ENCODE data around the gene PGP.

The PGP gene

GRCh38 chr16:2167068-2167638 lies 47.5 kb downstream of the PGP start:
- Histone ChIP-seq H4K12ac (ENCODE audit: low read depth, low read length) (no peak overlapping the region), H3K18ac (ENCODE audit: low read length) (no peak overlapping the region), H3K4me2 (ENCODE audit: low read length) (no peak overlapping the region), H3K4ac (ENCODE audit: low read depth, low read length) (no peak overlapping the region), H3K27me3 (ENCODE audit: insufficient read depth, low read length) (no peaks in the 10 kb centered on the region), H3K4me1 (ENCODE audit: control insufficient read depth in 1 of 2, insufficient read depth in 2 of 2, low read length in 2 of 2) (peaks cover 2 to 4% of the 10 kb centered on the region in 2 experiments), H2AK5ac (ENCODE audit: low read length) (no peak overlapping the region), H3K79me2 (ENCODE audit: control insufficient read depth, insufficient read depth, low read length, poor library complexity) (peaks cover 2% of the 10 kb centered on the region), H2BK5ac (ENCODE audit: low read depth, low read length, poor library complexity) (no peak overlapping the region), H3K14ac (ENCODE audit: low read length) (no peak overlapping the region), H3K23ac (ENCODE audit: low read length) (no peak overlapping the region), H2BK120ac (ENCODE audit: insufficient read depth, low read length, poor library complexity) (no peak overlapping the region), H4K91ac (ENCODE audit: low read depth, low read length) (no peak overlapping the region), H3K79me1 (ENCODE audit: low read length) (no peaks in the 10 kb centered on the region), H4K8ac (ENCODE audit: low read depth, low read length) (no peak overlapping the region), H3K4me3 (ENCODE audit: low read depth, low read length) (no peak overlapping the region), H3K9me3 (ENCODE audit: insufficient read depth, low read depth, low read length) (peaks cover 7% of the 10 kb centered on the region), H3K27ac (ENCODE audit: low read depth, low read length) (no peak overlapping the region), H3K36me3 (ENCODE audit: control insufficient read depth in 1 of 2, insufficient read depth in 2 of 2, low read length in 2 of 2) (peaks cover 64 to 72% of the 10 kb centered on the region in 2 experiments), H2BK12ac (ENCODE audit: low read length) (no peak overlapping the region), H2AFZ (ENCODE audit: insufficient read depth, low read length, poor library complexity) (no peak overlapping the region), H3K9ac (ENCODE audit: low read length) (no peak overlapping the region)
- WGBS (ENCODE audit: extremely low coverage, insufficient coverage, insufficient read length), result no CpG with 5 or more reads among the region's 18 CpGs
- DNase-seq, result no peak

- WGBS (ENCODE audit: extremely low coverage, insufficient coverage, insufficient read length), result no CpG with 5 or more reads among the region's 17 CpGs
- Histone ChIP-seq H2BK120ac (ENCODE audit: insufficient read depth, low read length, poor library complexity) (no peak overlapping the region), H3K14ac (ENCODE audit: low read length) (no peak overlapping the region)
Measured at GRCh38 chr16:2166263-2167067, 48.2 kb downstream of the PGP start.

GRCh38 chr16:2165861-2166260 lies 48.8 kb downstream of the PGP start:
- no peak overlapping the region for H3K4ac ChIP-seq (ENCODE audit: low read depth, low read length)
- H3K18ac ChIP-seq (ENCODE audit: low read length), result peak overlapping the region; percentile 1
- no peak overlapping the region for H2AK5ac ChIP-seq (ENCODE audit: low read length)
- no peak overlapping the region for H3K23ac ChIP-seq (ENCODE audit: low read length)
- H3K9ac ChIP-seq (ENCODE audit: low read length), result no peak overlapping the region
- no peak overlapping the region for H3K4me2 ChIP-seq (ENCODE audit: low read length)
- H2AFZ ChIP-seq (ENCODE audit: insufficient read depth, low read length, poor library complexity), result no peak overlapping the region
- peaks cover 52 to 61% of the 10 kb centered on the region in 2 experiments for H3K36me3 ChIP-seq (ENCODE audit: control insufficient read depth in 1 of 2, insufficient read depth in 2 of 2, low read length in 2 of 2)
- H4K12ac ChIP-seq (ENCODE audit: low read depth, low read length), result no peak overlapping the region
- H3K4me1 ChIP-seq (ENCODE audit: control insufficient read depth in 1 of 2, insufficient read depth in 2 of 2, low read length in 2 of 2), result peaks cover 2 to 4% of the 10 kb centered on the region in 2 experiments
- H4K8ac ChIP-seq (ENCODE audit: low read depth, low read length), result no peak overlapping the region
- no peak overlapping the region for H3K27ac ChIP-seq (ENCODE audit: low read depth, low read length)
- H4K91ac ChIP-seq (ENCODE audit: low read depth, low read length), result no peak overlapping the region
- H2BK120ac ChIP-seq (ENCODE audit: insufficient read depth, low read length, poor library complexity), result no peak overlapping the region
- no peak overlapping the region for H3K4me3 ChIP-seq (ENCODE audit: low read depth, low read length)
- H3K9me3 ChIP-seq (ENCODE audit: insufficient read depth, low read depth, low read length), result peaks cover 7% of the 10 kb centered on the region
- no peak overlapping the region for H3K14ac ChIP-seq (ENCODE audit: low read length)
- H3K79me2 ChIP-seq (ENCODE audit: control insufficient read depth, insufficient read depth, low read length, poor library complexity), result peaks cover 4% of the 10 kb centered on the region
- no peak overlapping the region for H2BK5ac ChIP-seq (ENCODE audit: low read depth, low read length, poor library complexity)
- H3K79me1 ChIP-seq (ENCODE audit: low read length), result no peaks in the 10 kb centered on the region
- DNase-seq, result no peak
- no peaks in the 10 kb centered on the region for H3K27me3 ChIP-seq (ENCODE audit: insufficient read depth, low read length)
- WGBS (ENCODE audit: extremely low coverage, insufficient coverage, insufficient read length), result no CpG with 5 or more reads among the region's 12 CpGs
- no peak overlapping the region for H2BK12ac ChIP-seq (ENCODE audit: low read length)

More at GRCh38 chr16:2166263-2167067, 48.2 kb downstream of the PGP start:
- Histone ChIP-seq H3K4me1 (ENCODE audit: control insufficient read depth in 1 of 2, insufficient read depth in 2 of 2, low read length in 2 of 2) (peaks cover 2 to 4% of the 10 kb centered on the region in 2 experiments), H3K9ac (ENCODE audit: low read length) (no peak overlapping the region), H3K23ac (ENCODE audit: low read length) (no peak overlapping the region), H2BK5ac (ENCODE audit: low read depth, low read length, poor library complexity) (no peak overlapping the region), H3K4me2 (ENCODE audit: low read length) (no peak overlapping the region), H3K79me2 (ENCODE audit: control insufficient read depth, insufficient read depth, low read length, poor library complexity) (peaks cover 2% of the 10 kb centered on the region), H4K12ac (ENCODE audit: low read depth, low read length) (no peak overlapping the region), H3K27ac (ENCODE audit: low read depth, low read length) (no peak overlapping the region), H4K8ac (ENCODE audit: low read depth, low read length) (no peak overlapping the region), H3K79me1 (ENCODE audit: low read length) (no peaks in the 10 kb centered on the region), H3K4ac (ENCODE audit: low read depth, low read length) (no peak overlapping the region), H3K27me3 (ENCODE audit: insufficient read depth, low read length) (no peaks in the 10 kb centered on the region), H3K18ac (ENCODE audit: low read length) (no peak overlapping the region), H3K36me3 (ENCODE audit: control insufficient read depth in 1 of 2, insufficient read depth in 2 of 2, low read length in 2 of 2) (peaks cover 58 to 67% of the 10 kb centered on the region in 2 experiments), H2BK12ac (ENCODE audit: low read length) (no peak overlapping the region), H2AK5ac (ENCODE audit: low read length) (no peak overlapping the region), H3K9me3 (ENCODE audit: insufficient read depth, low read depth, low read length) (peaks cover 7% of the 10 kb centered on the region), H2AFZ (ENCODE audit: insufficient read depth, low read length, poor library complexity) (no peak overlapping the region), H4K91ac (ENCODE audit: low read depth, low read length) (no peak overlapping the region), H3K4me3 (ENCODE audit: low read depth, low read length) (no peak overlapping the region)
- DNase-seq, result no peak

- H2BK5ac ChIP-seq (ENCODE audit: low read depth, low read length, poor library complexity), result no peak overlapping the region
- no peak overlapping the region for H2BK12ac ChIP-seq (ENCODE audit: low read length)
- H3K9me3 ChIP-seq (ENCODE audit: insufficient read depth, low read depth, low read length), result peaks cover 7% of the 10 kb centered on the region
- H3K36me3 ChIP-seq (ENCODE audit: control insufficient read depth in 1 of 2, insufficient read depth in 2 of 2, low read length in 2 of 2), result peaks cover 29 to 43% of the 10 kb centered on the region in 2 experiments
- peak overlapping the region; percentile 30 for H3K18ac ChIP-seq (ENCODE audit: low read length)
- no peak overlapping the region for H3K4ac ChIP-seq (ENCODE audit: low read depth, low read length)
- no peak overlapping the region for H3K9ac ChIP-seq (ENCODE audit: low read length)
- H2BK120ac ChIP-seq (ENCODE audit: insufficient read depth, low read length, poor library complexity), result no peak overlapping the region
- H3K79me2 ChIP-seq (ENCODE audit: control insufficient read depth, insufficient read depth, low read length, poor library complexity), result peaks cover 18% of the 10 kb centered on the region
- H4K12ac ChIP-seq (ENCODE audit: low read depth, low read length), result no peak overlapping the region
- WGBS (ENCODE audit: extremely low coverage, insufficient coverage, insufficient read length), result no CpG with 5 or more reads among the region's 26 CpGs
- H3K27ac ChIP-seq (ENCODE audit: low read depth, low read length), result no peak overlapping the region
- no peak overlapping the region for H2AFZ ChIP-seq (ENCODE audit: insufficient read depth, low read length, poor library complexity)
- peaks cover 2 to 4% of the 10 kb centered on the region in 2 experiments for H3K4me1 ChIP-seq (ENCODE audit: control insufficient read depth in 1 of 2, insufficient read depth in 2 of 2, low read length in 2 of 2)
- no peak overlapping the region for H4K91ac ChIP-seq (ENCODE audit: low read depth, low read length)
- H3K4me2 ChIP-seq (ENCODE audit: low read length), result no peak overlapping the region
- H4K8ac ChIP-seq (ENCODE audit: low read depth, low read length), result no peak overlapping the region
- no peak for DNase-seq
- H3K23ac ChIP-seq (ENCODE audit: low read length), result no peak overlapping the region
- H3K79me1 ChIP-seq (ENCODE audit: low read length), result no peaks in the 10 kb centered on the region
- no peak overlapping the region for H3K14ac ChIP-seq (ENCODE audit: low read length)
- no peaks in the 10 kb centered on the region for H3K27me3 ChIP-seq (ENCODE audit: insufficient read depth, low read length)
- H2AK5ac ChIP-seq (ENCODE audit: low read length), result no peak overlapping the region
- H3K4me3 ChIP-seq (ENCODE audit: low read depth, low read length), result no peak overlapping the region
Measured at GRCh38 chr16:2163211-2163881, 51.3 kb downstream of the PGP start.

Data from trophoblast cell (in vitro differentiated cells and primary cell).